ENCODE measurements around the gene ALDH1B1.

ALDH1B1 gene

GRCh38 chr9:38392235-38393127 is at the start of gene ALDH1B1:
TSS of gene ALDH1B1 (plus strand) at chr9:38392702. CDS start at chr9:38395749, 3,047 bp downstream.
- peak; percentile 65 for DNase-seq

DNA sequence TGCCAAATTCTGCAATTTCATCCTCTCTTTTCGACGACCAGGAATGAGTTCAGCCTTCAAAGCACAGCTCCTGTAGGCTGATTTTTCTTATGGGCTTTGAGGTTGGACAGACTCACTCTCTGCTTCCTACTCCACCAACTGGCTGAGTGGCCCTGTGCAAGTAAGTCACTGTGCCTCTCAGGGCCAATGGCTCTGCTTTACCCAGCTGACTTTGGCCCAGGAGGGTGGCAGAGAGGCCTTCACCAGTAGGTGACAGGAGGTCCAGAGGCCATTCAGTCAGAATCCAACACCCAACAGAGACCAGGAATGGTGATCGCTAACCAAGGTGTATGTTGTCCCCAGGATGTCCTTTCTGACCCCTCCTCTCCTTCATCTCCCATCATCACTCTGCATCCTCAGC is 49.5 kb upstream of the ALDH1B1 start:
- DNase-seq = no peak

GRCh38 chr9:38343552-38343951 is 49.0 kb upstream of the ALDH1B1 start:
- DNase-seq = no peak

DNA sequence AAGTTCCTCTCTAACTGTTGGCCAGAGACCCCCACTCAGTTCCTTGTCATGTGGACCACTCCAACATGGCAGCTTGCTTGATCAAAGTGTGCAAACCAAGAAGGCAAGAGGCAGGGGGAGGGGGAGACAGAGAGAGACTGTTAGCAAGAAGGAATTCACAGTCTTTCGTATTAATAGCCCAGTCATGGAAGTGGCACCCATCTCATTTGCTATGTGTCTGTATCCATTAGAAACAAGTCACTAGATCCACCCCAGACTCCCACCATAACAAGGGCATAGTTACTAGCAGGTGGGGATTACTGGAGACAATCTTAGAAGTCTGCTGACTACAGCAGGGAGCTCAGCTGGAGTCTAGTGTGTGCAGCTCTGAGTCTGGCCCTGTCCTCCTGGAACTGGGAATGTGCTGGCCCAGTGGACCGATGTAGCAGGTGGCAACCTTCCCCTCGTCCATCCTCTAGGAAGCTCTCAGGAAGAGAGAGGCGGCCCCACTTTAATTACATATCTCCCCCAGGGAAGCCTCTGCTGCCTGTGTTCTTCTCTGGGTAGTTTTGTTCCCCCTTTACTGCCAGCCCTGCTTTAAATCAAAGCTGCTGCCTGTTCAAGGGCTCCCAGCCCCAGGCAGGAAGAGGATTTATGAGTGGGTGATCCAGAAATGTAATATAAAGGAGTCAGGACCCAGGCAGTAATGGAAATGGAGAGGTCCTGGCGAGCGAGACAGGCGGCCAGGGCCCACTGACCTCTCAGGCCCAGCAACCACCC is 47.8 kb upstream of the ALDH1B1 start:
- no peak for DNase-seq

DNA sequence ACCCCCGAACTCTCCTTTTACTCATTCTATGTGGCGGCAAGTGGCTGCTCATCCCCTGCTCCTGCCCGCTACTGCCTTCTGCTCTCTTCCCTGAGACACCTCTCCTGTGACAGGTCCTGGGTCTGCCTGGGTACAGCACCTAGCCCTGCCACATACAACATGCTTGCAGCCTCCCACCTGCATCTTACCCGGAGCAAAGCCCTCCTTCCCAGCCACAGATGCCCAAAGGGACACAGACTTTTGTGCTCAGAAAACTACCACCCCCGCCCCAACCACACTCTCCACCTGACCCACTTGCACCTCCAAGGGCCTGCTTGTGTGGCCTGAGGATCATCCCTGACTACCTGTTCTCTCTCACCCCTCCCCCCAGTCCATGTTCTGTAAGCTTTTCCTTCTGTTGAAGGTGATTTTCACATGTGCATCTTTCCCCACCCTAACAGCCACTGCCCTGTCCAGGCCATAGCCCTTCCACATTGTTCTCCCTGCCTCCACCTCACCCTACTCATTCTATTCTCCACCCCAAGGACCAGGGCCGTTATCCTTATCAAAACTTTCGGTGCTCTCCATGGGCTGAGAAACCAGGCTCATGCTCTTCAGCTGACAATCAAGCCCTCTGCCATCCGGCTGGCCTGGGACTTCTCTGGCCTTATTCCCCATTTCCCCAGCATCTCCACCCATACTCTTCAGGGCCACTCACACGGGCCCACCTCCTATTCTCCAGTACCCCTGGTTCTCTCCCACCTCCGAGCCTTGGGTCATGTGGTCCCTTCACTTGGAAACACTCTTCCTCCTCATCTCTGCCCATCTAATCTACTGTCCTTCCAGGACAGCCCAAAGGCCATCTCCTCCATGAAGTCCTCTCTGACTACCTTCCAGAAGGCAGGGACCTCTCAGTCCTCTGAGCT is 46.4 kb upstream of the ALDH1B1 start:
- no peak for DNase-seq

GRCh38 chr9:38346811-38347210 is 45.7 kb upstream of the ALDH1B1 start:
- no peak for DNase-seq

DNA sequence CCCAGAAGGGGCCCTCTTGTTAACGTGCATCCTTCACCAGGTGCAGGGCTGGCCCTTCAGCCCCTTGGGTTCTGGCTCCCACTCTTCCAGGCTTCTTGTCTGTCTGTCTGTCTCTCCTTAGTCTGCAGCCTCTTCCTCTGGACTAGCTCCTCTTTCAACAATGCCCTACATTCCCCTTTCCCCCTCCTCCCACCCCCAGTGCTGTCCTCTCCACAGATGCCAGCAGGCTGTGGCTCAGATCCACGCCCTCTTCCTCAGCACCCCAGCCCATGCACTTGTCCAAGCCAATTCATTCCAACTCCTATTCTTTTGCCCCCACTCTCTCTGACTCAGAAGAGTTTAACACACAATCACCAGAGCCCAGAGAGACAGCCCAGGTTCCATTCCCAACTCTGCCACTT is 45.2 kb upstream of the ALDH1B1 start:
- DNase-seq = no peak

DNA sequence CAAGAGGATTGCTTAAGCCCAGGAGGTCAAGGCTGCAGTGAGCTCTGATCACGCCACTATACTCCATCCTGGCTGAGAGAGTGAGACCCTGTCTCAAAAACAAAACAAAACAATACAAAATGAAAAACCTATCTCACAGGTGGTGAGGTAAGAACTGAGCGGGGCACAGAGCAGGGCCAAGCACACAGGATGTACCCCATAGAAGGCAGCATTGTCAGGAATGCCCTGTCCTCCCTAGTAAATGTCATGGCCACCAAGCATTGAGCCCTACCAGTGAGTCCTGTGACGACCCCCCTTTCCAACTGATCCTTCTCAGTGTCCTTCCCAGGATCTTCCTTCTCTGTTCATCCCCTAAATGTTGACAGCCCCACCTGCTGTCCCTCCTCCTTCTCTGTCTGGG is 44.6 kb upstream of the ALDH1B1 start:
- no peak for DNase-seq

DNA sequence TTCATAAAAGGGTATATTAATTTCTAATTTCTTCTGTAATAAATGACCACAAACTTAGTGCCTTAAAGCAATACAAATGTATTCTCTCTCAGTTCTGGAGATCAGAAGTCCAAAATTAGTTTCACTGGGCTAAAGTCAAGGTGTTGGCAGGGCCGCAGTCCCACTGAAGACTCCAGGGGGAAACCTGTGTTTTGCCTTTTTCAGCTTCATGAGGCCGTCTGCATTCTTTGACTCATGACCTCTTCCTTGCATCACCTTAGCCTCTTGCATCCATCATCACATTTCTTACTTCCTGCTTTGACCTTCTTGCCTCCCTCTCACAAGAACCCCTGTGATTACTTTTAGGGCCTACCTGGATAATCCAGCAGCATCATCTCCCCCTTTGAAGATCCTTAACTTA is 42.0 kb upstream of the ALDH1B1 start:
- DNase-seq = no peak

GRCh38 chr9:38352530-38353328 is 39.8 kb upstream of the ALDH1B1 start:
- DNase-seq = no peak

DNA sequence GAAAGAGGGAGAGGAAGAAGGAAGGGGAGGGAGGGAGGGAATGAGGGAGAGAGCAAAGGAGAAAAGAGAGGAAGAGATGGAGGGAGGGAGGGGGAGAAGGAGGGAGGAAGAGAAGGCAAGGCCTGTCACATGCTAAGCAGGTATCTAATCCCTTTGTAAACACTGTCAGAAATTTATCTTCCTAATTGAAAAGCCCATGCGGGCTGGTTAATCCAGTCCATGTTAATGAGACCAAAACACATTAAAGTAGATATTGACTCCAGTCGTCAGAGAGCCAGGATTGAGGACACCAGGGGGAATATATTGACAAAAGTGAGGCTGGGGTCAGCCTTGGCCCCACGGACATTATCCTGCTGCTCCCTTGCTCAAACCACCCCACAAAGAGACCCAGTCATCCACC is 37.4 kb upstream of the ALDH1B1 start:
- no peak for DNase-seq

DNA sequence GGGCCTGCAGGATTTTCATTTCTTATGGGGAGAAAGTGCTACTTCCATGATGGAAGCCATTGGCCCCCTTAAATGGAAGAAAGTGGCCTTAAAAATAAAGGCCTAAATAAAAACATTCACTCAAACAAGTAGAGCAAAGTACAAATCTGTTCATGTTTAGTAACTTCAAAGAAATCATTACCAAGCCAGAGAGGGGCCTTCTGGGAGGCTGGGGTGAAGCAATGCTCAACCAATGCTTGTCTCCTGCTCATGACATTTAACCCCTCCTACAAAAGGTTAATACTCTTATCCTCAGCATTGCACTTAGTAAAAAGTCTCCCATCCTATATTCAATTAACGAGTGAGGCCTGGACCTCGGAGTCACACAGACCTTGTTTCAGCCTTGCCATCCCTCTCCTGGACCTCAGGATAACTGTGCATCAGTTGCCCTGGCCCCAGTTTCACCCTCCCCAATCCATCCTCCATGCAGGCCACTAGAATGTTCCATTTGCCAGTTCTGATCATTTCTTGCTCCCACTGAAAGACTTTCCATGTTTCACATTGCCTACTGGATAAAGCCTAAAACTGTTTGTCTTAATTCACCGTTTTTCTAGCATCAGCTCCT is 36.9 kb upstream of the ALDH1B1 start:
- no peak for DNase-seq

DNA sequence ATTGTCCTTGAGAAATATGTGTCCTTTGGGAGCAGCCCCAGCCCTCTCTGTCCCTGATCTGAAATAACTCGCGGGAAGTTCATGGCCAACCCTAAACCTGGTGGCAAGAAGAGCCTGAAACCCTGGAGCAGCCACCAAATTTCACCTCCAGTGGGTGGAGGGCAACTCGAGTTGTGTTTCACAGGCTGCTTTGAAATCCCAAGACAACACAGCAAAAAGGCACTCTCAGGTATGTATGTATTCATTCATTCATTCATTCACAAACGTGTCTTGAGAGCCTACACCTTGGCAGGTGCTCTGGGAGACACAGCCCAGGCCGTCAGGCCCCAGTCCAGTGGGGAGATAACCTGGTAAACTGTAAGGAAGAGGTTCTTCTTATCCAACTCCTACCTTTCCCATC is 35.7 kb upstream of the ALDH1B1 start:
- no peak for DNase-seq

GRCh38 chr9:38357350-38358114 is 35.0 kb upstream of the ALDH1B1 start:
- DNase-seq = no peak

DNA sequence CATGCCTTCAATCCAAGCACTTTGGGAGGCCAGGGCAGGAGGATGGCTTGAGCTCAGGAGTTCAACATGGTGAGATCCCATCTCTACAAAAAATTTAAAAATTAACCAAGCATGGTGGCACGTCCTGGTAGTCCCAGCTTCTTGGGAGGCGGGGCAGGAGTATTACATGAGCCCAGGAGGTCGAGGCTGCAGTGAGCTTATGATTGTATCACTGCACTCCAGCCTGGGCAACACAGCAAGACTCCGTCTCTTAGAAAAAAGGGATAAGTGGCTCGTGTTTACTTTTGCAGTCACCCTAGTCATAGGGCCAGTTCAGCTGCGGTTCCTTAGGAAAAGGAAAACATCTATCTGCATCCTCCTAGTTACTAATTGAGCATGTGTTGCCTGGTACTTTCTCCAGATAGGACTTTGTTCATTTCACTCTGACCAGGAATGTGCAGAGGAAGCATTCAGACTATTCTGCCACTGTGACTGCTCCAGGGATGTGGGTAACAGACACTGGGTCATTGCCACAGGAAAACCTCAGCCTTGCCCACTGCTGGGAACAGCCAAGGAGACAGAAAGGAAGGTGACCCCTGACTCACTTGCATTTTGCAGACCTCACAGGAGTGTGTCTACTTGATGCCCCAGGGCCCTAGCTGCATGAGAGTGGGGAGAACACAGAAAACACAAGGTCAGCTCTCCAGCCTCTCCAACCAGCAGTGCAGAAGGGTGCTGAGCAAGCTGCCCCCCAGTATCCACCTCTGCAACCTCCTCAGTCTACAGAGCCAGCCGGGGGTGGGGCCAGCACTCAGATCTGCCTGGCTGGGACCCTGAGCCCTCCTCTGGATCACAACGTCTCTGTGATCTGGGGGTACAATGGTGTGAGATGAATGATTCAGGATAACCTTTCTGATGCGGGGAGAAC is 33.9 kb upstream of the ALDH1B1 start:
- no peak for DNase-seq

DNA sequence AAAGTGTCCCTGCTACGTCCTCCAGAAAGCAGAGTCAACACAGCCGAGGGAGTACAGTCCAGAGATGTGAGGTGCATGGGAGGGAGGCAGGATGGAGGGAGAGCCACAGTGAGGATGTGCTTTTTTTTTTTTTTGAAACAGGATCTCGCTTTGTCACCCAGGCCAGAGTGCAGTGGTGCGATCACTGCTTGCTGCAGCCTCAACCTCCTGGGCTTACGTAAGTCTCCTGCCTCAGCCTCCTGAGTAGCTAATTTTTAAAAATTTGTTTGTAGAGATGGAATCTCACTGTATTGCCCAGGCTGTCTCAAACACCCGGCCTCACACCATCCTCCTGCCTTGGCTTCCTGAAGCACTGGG is 33.2 kb upstream of the ALDH1B1 start:
- no peak for DNase-seq

GRCh38 chr9:38359689-38360385 is 32.7 kb upstream of the ALDH1B1 start:
- DNase-seq = no peak

DNA sequence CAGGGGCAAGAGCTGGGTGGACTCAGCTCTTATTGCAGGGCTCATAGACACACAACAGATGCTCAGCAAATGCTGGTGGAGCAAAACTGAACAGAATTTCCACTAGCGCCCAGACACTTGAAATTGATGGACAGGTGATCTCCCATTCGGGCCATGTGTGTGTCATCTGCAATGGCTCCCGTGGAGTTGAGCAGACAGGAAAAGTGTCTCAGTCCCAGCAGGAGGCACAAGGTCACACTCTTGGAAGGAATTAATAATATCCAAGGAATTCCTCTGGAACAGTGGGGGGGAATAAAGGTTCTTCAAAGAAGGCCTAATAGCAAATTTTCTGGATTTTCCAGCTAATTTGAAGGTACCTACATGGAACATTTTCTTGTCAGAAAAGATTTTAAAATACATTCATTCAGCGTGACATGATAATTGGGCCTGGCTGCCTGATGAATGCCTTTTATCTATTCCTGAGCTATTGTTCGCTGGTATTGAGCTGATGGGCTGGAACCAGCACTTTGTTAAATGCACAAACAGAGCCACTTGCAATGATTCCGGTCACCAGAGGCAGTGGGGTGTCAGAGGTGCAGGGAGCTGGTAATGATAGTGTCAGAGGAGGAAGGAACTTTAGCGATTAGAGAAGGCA is 31.5 kb upstream of the ALDH1B1 start:
- DNase-seq = no peak

GRCh38 chr9:38361473-38361850 is 31.0 kb upstream of the ALDH1B1 start:
- DNase-seq = no peak

Data from activated naive CD4-positive, alpha-beta T cell treated with anti-CD3 and anti-CD28 coated beads, Interleukin-2, amount 50 U/mL, for 16 hours (primary cell).